Measurements from ENCODE around the gene FGD4.

DNA sequence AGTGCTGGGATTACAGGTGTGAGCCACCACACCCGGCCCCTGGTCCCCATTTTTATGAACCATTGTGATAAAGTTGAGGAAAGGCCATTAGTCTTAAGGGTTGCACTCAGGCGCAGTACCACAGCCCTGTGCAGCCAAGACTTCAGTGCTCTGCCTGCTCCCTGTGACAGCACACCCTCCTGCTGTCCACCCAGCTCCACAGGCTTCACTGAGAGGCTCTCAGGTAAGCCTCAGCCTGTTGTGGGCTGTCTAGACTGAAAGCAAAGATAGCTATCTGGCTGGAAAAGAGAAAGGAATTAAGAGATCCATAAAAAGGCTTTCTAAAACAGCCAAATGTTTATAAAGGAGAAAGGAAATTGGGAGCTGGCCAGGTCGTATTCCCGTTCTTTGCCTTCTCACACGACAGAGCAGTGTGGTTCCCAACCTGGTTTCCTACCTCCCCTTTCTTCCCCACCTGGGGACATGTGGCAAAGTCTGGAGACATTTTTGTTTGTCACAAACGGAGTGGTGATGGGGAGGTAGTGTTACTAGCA, 260.6 kb downstream of the FGD4 start:
- no peak for TF ChIP-seq POLR2A (IDR thresholded peaks at IDR 0.05)
- TF ChIP-seq, protein P1, sequence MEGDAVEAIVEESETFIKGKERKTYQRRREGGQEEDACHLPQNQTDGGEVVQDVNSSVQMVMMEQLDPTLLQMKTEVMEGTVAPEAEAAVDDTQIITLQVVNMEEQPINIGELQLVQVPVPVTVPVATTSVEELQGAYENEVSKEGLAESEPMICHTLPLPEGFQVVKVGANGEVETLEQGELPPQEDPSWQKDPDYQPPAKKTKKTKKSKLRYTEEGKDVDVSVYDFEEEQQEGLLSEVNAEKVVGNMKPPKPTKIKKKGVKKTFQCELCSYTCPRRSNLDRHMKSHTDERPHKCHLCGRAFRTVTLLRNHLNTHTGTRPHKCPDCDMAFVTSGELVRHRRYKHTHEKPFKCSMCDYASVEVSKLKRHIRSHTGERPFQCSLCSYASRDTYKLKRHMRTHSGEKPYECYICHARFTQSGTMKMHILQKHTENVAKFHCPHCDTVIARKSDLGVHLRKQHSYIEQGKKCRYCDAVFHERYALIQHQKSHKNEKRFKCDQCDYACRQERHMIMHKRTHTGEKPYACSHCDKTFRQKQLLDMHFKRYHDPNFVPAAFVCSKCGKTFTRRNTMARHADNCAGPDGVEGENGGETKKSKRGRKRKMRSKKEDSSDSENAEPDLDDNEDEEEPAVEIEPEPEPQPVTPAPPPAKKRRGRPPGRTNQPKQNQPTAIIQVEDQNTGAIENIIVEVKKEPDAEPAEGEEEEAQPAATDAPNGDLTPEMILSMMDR (IDR thresholded peaks at IDR 0.05), result no peak
